ENCODE data around the gene NOTCH1. TPM values are rescaled to one million over a fixed set of nuclear protein-coding genes. Genes with fewer than 3 reads are reported as not detected.
"Not testable (repeated sequence)": the region's sequence is repeated elsewhere in the genome, so short reads cannot be mapped to it uniquely, and the experiment has no call there.

NOTCH1 gene
- total RNA-seq, 2 donors from 2014 or later = 71.6 to 84.2 TPM

GRCh38 chr9:136574606-136575005 lies 28.8 kb upstream of the NOTCH1 start:
- not testable (repeated sequence) for DNase-seq; H3K27me3 Mint-ChIP-seq (ENCODE audit: low read depth); H3K9me3 Mint-ChIP-seq; H3K36me3 Mint-ChIP-seq (ENCODE audit: insufficient read depth in 2 of 2); H3K4me1 Mint-ChIP-seq (ENCODE audit: low read depth); H3K27ac Mint-ChIP-seq; H3K4me3 Mint-ChIP-seq; ATAC-seq (replicated peaks in 1 of 2)

- DNase-seq = no peak
- Mint-ChIP-seq H3K27ac (no peak overlapping the region), H3K4me3 (no peak overlapping the region), H3K27me3 (ENCODE audit: low read depth) (no peaks in the 10 kb centered on the region), H3K36me3 (ENCODE audit: insufficient read depth in 2 of 2) (no peaks in the 10 kb centered on the region), H3K9me3 (peaks cover 4 to 5% of the 10 kb centered on the region in 2 donors), H3K4me1 (ENCODE audit: low read depth) (no peaks in the 10 kb centered on the region)
- no peak for ATAC-seq (replicated peaks in 1 of 2)
Observed at GRCh38 chr9:136572828-136573625, 27.2 kb upstream of the NOTCH1 start.

GRCh38 chr9:136572003-136572827 lies 26.4 kb upstream of the NOTCH1 start:
- Mint-ChIP-seq H3K27me3 (ENCODE audit: low read depth) (no peaks in the 10 kb centered on the region), H3K9me3 (peaks cover 4 to 5% of the 10 kb centered on the region in 2 donors), H3K27ac (no peak overlapping the region), H3K36me3 (ENCODE audit: insufficient read depth in 2 of 2) (no peaks in the 10 kb centered on the region), H3K4me1 (ENCODE audit: low read depth) (no peaks in the 10 kb centered on the region), H3K4me3 (no peak overlapping the region)
- ATAC-seq (replicated peaks in 1 of 2) (peak in 1 of 2 donors; percentile 56), DNase-seq (no peak)

- Mint-ChIP-seq H3K27ac (no peak overlapping the region), H3K9me3 (peaks cover 4 to 5% of the 10 kb centered on the region in 2 donors), H3K4me3 (no peak overlapping the region), H3K4me1 (ENCODE audit: low read depth) (no peaks in the 10 kb centered on the region), H3K27me3 (ENCODE audit: low read depth) (no peaks in the 10 kb centered on the region), H3K36me3 (ENCODE audit: insufficient read depth in 2 of 2) (no peaks in the 10 kb centered on the region)
- ATAC-seq (replicated peaks in 1 of 2) = no peak
- DNase-seq = no peak
Observed at GRCh38 chr9:136571531-136571930, 25.7 kb upstream of the NOTCH1 start.

- no peaks in the 10 kb centered on the region for H3K4me1 Mint-ChIP-seq (ENCODE audit: low read depth)
- peaks cover 4 to 5% of the 10 kb centered on the region in 2 donors for H3K9me3 Mint-ChIP-seq
- DNase-seq (no peak), ATAC-seq (replicated peaks in 1 of 2) (no peak)
- H3K36me3 Mint-ChIP-seq (ENCODE audit: insufficient read depth in 2 of 2) = no peaks in the 10 kb centered on the region
- H3K27ac Mint-ChIP-seq = no peak overlapping the region
- no peak overlapping the region for H3K4me3 Mint-ChIP-seq
- H3K27me3 Mint-ChIP-seq (ENCODE audit: low read depth) = no peaks in the 10 kb centered on the region
Observed at GRCh38 chr9:136570916-136571315, 25.1 kb upstream of the NOTCH1 start.

- Mint-ChIP-seq H3K9me3 (peaks cover 4 to 5% of the 10 kb centered on the region in 2 donors), H3K27me3 (ENCODE audit: low read depth) (no peaks in the 10 kb centered on the region), H3K36me3 (ENCODE audit: insufficient read depth in 2 of 2) (no peaks in the 10 kb centered on the region), H3K4me1 (ENCODE audit: low read depth) (no peaks in the 10 kb centered on the region), H3K4me3 (no peak overlapping the region), H3K27ac (no peak overlapping the region)
- ATAC-seq (replicated peaks in 1 of 2) (no peak), DNase-seq (no peak)
Observed at GRCh38 chr9:136570191-136570845, 24.5 kb upstream of the NOTCH1 start.

GRCh38 chr9:136569526-136570148 lies 23.8 kb upstream of the NOTCH1 start:
- Mint-ChIP-seq H3K27me3 (ENCODE audit: low read depth) (no peaks in the 10 kb centered on the region), H3K36me3 (ENCODE audit: insufficient read depth in 2 of 2) (no peaks in the 10 kb centered on the region), H3K4me1 (ENCODE audit: low read depth) (no peaks in the 10 kb centered on the region), H3K27ac (no peak overlapping the region), H3K4me3 (no peak overlapping the region), H3K9me3 (peaks cover 4 to 5% of the 10 kb centered on the region in 2 donors)
- no peak for ATAC-seq (replicated peaks in 1 of 2)
- no peak for DNase-seq

- ATAC-seq (replicated peaks in 1 of 2) (no peak), DNase-seq (no peak)
- Mint-ChIP-seq H3K4me1 (ENCODE audit: low read depth) (no peaks in the 10 kb centered on the region), H3K36me3 (ENCODE audit: insufficient read depth in 2 of 2) (no peaks in the 10 kb centered on the region), H3K27me3 (ENCODE audit: low read depth) (no peaks in the 10 kb centered on the region), H3K4me3 (no peak overlapping the region), H3K27ac (no peak overlapping the region), H3K9me3 (peaks cover 4 to 5% of the 10 kb centered on the region in 2 donors)
Observed at GRCh38 chr9:136568288-136569081, 22.6 kb upstream of the NOTCH1 start.

GRCh38 chr9:136567651-136568287 lies 21.9 kb upstream of the NOTCH1 start:
- DNase-seq = no peak
- Mint-ChIP-seq H3K9me3 (peaks cover 4 to 5% of the 10 kb centered on the region in 2 donors), H3K36me3 (ENCODE audit: insufficient read depth in 2 of 2) (no peaks in the 10 kb centered on the region), H3K4me3 (no peak overlapping the region), H3K27ac (no peak overlapping the region), H3K4me1 (ENCODE audit: low read depth) (no peaks in the 10 kb centered on the region), H3K27me3 (ENCODE audit: low read depth) (no peaks in the 10 kb centered on the region)
- ATAC-seq (replicated peaks in 1 of 2) = no peak

GRCh38 chr9:136566901-136567300 lies 21.1 kb upstream of the NOTCH1 start:
- Mint-ChIP-seq H3K27ac (no peak overlapping the region), H3K27me3 (ENCODE audit: low read depth) (no peaks in the 10 kb centered on the region), H3K4me3 (no peak overlapping the region), H3K9me3 (peaks cover 4 to 5% of the 10 kb centered on the region in 2 donors), H3K36me3 (ENCODE audit: insufficient read depth in 2 of 2) (no peaks in the 10 kb centered on the region), H3K4me1 (ENCODE audit: low read depth) (no peaks in the 10 kb centered on the region)
- DNase-seq (no peak), ATAC-seq (replicated peaks in 1 of 2) (no peak)

GRCh38 chr9:136566553-136566895 lies 20.7 kb upstream of the NOTCH1 start:
- Mint-ChIP-seq H3K4me1 (ENCODE audit: low read depth) (no peaks in the 10 kb centered on the region), H3K27me3 (ENCODE audit: low read depth) (no peaks in the 10 kb centered on the region), H3K27ac (no peak overlapping the region), H3K4me3 (no peak overlapping the region), H3K9me3 (peaks cover 4 to 5% of the 10 kb centered on the region in 2 donors), H3K36me3 (ENCODE audit: insufficient read depth in 2 of 2) (no peaks in the 10 kb centered on the region)
- ATAC-seq (replicated peaks in 1 of 2) = no peak
- no peak for DNase-seq
